Hepatic stellate cell (primary cell): ENCODE data around the gene KLHDC8A.

Experiments used
- DNase-seq: peaks from one replicate; pipeline ENCODE4 v3.0.0; 2011; ENCODE audit warnings: low spot score

KLHDC8A gene

GRCh38 chr1:205296154-205296553, 60.6 kb downstream of the KLHDC8A start:
- no peak for DNase-seq

GRCh38 chr1:205294934-205295333, 61.8 kb downstream of the KLHDC8A start:
- DNase-seq = no peak

- peak; percentile 83 for DNase-seq
Measured at GRCh38 chr1:205294175-205294917, 62.4 kb downstream of the KLHDC8A start.

DNA sequence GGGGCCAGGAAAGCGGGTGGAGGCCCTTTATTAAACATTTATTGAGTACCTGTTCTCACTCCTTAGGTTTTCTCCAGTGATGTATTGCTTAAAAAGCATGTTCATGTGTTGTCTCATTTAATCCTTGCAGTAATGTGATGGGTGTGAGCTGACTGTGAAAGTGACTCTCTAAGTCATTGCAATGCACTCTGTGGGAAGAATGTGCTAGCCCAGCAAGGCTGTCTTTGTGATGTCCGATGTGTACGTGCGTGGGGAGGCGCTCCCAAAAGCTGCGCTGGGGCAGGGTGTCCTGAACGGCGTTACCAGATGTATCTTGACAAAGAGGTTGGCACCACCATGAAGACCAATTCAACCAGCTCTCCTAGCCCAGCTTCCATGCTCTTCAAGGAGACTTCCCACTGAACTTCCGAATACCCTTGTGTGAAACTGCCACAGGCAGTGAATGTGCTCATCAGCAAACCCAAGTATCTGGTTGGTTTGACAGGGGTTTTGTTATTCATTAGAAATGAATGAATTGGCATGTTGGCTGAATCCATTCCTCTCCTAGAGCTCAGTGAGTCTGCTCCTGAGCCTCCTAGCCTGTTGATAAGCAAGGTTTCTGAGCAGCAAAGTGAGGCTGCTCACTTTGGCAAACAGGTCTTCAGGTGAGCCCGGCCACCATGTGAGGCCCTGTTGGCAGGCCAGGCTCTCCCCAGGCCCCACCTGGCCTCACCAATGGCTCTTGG, 63.2 kb downstream of the KLHDC8A start:
- no peak for DNase-seq

- no peak for DNase-seq
Measured at GRCh38 chr1:205291596-205291995, 65.1 kb downstream of the KLHDC8A start.

DNA sequence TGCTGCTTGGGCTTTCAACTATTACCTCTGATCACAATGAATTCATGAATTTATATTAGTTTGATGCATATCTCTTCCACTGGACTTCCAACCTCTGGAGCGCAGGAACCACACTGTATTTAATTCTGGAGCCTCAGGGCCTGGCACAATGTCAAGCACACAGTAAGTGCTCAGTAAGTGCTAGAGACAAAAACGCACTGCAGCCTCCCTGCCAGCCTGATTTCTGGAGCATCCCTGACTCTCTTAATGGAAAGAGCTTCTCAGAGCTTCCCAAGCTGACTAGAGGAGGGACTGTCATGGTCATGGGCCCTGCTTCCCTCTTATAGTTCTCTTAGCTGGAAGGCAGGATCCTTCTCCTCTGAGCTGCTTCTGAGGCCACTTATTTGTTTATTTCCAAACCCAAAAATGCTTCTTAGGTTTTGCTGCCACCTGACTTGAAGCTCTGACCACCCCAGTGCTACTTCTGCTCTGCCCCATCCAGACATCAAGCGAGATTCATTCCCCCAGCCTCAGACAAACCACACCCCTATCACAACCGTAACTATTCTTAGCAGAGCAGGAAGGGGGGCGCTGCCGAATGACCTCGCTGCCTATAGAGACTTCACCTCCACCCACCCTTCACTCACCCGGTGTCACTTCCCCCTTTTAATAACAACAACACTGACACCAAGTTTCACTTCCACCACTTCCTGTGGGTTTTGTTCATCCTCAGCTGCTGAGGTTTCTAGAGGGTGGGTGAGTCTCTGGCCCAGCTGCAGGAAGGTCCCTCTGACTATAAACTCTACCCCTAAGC, 68.8 kb downstream of the KLHDC8A start:
- peak; percentile 36 for DNase-seq

- no peak for DNase-seq
Measured at GRCh38 chr1:205287076-205287475, 69.6 kb downstream of the KLHDC8A start.

- peak; percentile 63 for DNase-seq
Measured at GRCh38 chr1:205286335-205286950, 70.3 kb downstream of the KLHDC8A start.
